HepG2 (cell line): Measurements from ENCODE around the gene TIMM23. TPM values are rescaled to one million over a fixed set of nuclear protein-coding genes. Genes with fewer than 3 reads are reported as not detected.
A peak's percentile ranks its signal among the peaks of the same experiment; 100 is the strongest.

Experiments used
- CBFB ChIP-seq: sonication (generic); formaldehyde crosslinking; IDR thresholded peaks from 2 replicates; pipeline ENCODE4 v1.4.0; 2020; ENCODE audit warnings: missing genetic modification reagents
- MIER3 ChIP-seq: IDR thresholded peaks from 2 replicates; pipeline ENCODE4 v1.6.1; 2016; ENCODE audit warnings: missing compliant biosample characterization, borderline replicate concordance
- NKX3-1 ChIP-seq: sonication (generic); formaldehyde crosslinking; IDR thresholded peaks from 2 replicates; pipeline ENCODE4 v1.5.0; 2020; ENCODE audit warnings: missing genetic modification reagents
- NR2C2 ChIP-seq: sonication (generic); formaldehyde crosslinking; IDR thresholded peaks from 2 replicates; pipeline ENCODE4 v1.4.0; 2020; ENCODE audit warnings: missing genetic modification reagents, mild to moderate bottlenecking, moderate library complexity, borderline replicate concordance
- SOX6 ChIP-seq, 2 experiments: fragments of 450-650 bp in 1 of 2; sonication (generic) in 1 of 2; formaldehyde crosslinking in 1 of 2; IDR thresholded peaks; 2 replicates each; pipeline versions ENCODE4 v1.4.0 to v1.6.1; 2017 to 2020; ENCODE audit warnings: antibody characterized with exemption in 1 of 2, mild to moderate bottlenecking in 1 of 2, missing genetic modification reagents in 1 of 2
- TSC22D2 ChIP-seq: sonication (generic); formaldehyde crosslinking; IDR thresholded peaks from 2 replicates; pipeline ENCODE4 v1.5.1; 2020; ENCODE audit warnings: missing genetic modification reagents, mild to moderate bottlenecking, borderline replicate concordance
- ZNF629 ChIP-seq: sonication (generic); formaldehyde crosslinking; conservative IDR thresholded peaks from 2 replicates; pipeline ENCODE4 v1.5.0; 2020; ENCODE audit warnings: missing genetic modification reagents
- polyA plus RNA-seq, 8 experiments: library from polyadenylated mRNA; depleted of rRNA in 3 of 8; stranded (reverse) in 7 of 8; unstranded in 1 of 8; fragments of >200 nt; fragmentation: Illumina TruSeq in 4 of 8; extraction: Trizol in 4 of 8; gene quantifications; 2 replicates each; pipeline versions ENCODE4 v1.2.1 to v1.2.3, GENCODE V29; 2011 to 2016; ENCODE audit warnings: low read depth in 4 of 8, missing spikeins in 1 of 8, mixed read lengths in 1 of 8; ENCODE audit not compliant: insufficient read depth in 1 of 8
- total RNA-seq, 5 experiments: library from RNA; depleted of rRNA; stranded (reverse); fragments of >200 nt; fragmentation: Illumina TruSeq; extraction: Trizol; gene quantifications; 2 replicates each; pipeline ENCODE4 v1.2.3, GENCODE V29; 2016; ENCODE audit warnings: low read depth in 1 of 5
- TF ChIP-seq, protein P1 (sequence below): sonication (generic); formaldehyde crosslinking; IDR thresholded peaks from one replicate; pipeline ENCODE4 v1.5.1; 2020; ENCODE audit warnings: mild to moderate bottlenecking, missing genetic modification reagents; ENCODE audit errors: not compliant biosample characterization
- TF ChIP-seq, protein P2 (sequence below): sonication (generic); formaldehyde crosslinking; IDR thresholded peaks from 2 replicates; pipeline ENCODE4 v1.4.0; 2020; ENCODE audit warnings: missing genetic modification reagents
- TF ChIP-seq, protein P3 (sequence below): sonication (generic); formaldehyde crosslinking; IDR thresholded peaks from 2 replicates; pipeline ENCODE4 v1.5.0; 2020; ENCODE audit warnings: mild to moderate bottlenecking, missing genetic modification reagents
- TF ChIP-seq, protein P4 (sequence below): sonication (generic); formaldehyde crosslinking; conservative IDR thresholded peaks from 2 replicates; pipeline ENCODE4 v1.4.0; 2020; ENCODE audit warnings: missing genetic modification reagents
- TF ChIP-seq, protein P5 (sequence below): IDR thresholded peaks from 2 replicates; pipeline ENCODE4 v1.6.1; 2018; ENCODE audit warnings: missing genetic modification reagents

Gene TIMM23
- total and polyA plus RNA-seq, 2 of the 13 experiments (the other 11 are each of a cell fraction or from before 2014, with no cell fraction given), result 80.2 to 98.6 TPM

DNA sequence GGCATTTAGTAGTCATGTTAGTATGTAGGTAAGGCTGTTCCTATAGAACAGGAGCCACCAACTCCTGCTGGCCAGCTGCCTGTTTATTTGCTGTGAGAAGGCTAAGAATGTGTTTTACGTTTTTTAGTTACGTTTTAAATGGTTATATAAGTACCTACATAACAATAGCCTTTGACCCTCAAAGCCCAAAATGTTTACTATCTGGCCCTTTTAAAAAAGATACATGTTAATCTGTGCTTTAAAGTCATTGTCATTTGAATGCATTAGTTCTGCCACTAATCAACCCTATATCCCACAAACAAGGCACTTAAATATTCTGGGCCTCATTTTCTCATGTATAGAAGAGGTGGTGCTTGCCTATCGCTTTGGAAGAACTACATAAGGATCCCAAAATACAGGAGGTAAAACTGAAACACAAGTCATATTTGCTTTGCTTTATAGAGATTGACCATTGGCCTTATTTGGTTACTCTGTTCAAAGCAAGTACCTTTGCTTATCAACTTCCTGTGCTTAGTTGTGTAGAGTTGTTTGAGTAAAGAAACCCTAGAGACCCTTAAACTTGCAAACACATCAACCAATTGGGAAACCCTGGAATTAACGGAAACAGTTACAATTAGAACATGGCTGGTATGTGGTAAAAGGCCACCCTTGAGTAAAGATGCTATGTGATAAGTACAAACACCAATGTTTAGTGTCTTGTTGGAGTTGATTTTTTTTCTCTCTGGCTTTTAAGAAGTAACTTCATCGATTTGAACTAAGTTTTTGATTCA lies 25.9 kb downstream of the TIMM23 start (continued):
- TF ChIP-seq, protein P1, sequence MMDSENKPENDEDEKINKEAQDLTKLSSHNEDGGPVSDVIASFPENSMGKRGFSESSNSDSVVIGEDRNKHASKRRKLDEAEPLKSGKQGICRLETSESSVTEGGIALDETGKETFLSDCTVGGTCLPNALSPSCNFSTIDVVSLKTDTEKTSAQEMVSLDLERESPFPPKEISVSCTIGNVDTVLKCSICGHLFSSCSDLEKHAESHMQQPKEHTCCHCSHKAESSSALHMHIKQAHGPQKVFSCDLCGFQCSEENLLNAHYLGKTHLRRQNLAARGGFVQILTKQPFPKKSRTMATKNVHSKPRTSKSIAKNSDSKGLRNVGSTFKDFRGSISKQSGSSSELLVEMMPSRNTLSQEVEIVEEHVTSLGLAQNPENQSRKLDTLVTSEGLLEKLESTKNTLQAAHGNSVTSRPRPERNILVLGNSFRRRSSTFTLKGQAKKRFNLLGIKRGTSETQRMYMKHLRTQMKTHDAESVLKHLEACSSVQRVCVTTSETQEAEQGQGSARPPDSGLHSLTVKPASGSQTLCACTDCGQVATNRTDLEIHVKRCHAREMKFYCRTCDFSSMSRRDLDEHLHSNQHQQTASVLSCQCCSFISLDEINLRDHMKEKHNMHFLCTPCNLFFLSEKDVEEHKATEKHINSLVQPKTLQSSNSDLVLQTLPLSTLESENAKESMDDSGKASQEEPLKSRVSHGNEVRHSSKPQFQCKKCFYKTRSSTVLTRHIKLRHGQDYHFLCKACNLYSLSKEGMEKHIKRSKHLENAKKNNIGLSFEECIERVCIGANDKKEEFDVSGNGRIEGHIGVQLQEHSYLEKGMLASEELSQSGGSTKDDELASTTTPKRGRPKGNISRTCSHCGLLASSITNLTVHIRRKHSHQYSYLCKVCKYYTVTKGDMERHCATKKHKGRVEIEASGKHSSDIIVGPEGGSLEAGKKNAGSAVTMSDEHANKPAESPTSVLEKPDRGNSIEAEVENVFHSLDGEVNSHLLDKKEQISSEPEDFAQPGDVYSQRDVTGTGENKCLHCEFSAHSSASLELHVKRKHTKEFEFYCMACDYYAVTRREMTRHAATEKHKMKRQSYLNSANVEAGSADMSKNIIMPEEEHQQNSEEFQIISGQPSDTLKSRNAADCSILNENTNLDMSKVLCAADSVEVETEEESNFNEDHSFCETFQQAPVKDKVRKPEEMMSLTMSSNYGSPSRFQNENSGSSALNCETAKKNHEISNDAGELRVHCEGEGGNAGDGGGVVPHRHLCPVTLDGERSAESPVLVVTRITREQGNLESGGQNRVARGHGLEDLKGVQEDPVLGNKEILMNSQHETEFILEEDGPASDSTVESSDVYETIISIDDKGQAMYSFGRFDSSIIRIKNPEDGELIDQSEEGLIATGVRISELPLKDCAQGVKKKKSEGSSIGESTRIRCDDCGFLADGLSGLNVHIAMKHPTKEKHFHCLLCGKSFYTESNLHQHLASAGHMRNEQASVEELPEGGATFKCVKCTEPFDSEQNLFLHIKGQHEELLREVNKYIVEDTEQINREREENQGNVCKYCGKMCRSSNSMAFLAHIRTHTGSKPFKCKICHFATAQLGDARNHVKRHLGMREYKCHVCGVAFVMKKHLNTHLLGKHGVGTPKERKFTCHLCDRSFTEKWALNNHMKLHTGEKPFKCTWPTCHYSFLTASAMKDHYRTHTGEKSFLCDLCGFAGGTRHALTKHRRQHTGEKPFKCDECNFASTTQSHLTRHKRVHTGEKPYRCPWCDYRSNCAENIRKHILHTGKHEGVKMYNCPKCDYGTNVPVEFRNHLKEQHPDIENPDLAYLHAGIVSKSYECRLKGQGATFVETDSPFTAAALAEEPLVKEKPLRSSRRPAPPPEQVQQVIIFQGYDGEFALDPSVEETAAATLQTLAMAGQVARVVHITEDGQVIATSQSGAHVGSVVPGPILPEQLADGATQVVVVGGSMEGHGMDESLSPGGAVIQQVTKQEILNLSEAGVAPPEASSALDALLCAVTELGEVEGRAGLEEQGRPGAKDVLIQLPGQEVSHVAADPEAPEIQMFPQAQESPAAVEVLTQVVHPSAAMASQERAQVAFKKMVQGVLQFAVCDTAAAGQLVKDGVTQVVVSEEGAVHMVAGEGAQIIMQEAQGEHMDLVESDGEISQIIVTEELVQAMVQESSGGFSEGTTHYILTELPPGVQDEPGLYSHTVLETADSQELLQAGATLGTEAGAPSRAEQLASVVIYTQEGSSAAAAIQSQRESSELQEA (CRISPR knock-in tag), result no peak
- TF ChIP-seq ZNF629 (CRISPR knock-in tag) (peak; percentile 71), CBFB (no peak), SOX6 (IDR thresholded peaks at IDR 0.05) (no peak), SOX6 (CRISPR knock-in tag; IDR thresholded peaks at IDR 0.05) (peak; percentile 96), NR2C2 (CRISPR knock-in tag) (peak; percentile 71), NKX3-1 (peak; percentile 92), TSC22D2 (CRISPR knock-in tag) (peak; percentile 11; the same call in 1 of the 2 replicates), MIER3 (CRISPR knock-in tag) (peak; percentile 62; the same call in 1 of the 2 replicates)
- TF ChIP-seq, protein P2, sequence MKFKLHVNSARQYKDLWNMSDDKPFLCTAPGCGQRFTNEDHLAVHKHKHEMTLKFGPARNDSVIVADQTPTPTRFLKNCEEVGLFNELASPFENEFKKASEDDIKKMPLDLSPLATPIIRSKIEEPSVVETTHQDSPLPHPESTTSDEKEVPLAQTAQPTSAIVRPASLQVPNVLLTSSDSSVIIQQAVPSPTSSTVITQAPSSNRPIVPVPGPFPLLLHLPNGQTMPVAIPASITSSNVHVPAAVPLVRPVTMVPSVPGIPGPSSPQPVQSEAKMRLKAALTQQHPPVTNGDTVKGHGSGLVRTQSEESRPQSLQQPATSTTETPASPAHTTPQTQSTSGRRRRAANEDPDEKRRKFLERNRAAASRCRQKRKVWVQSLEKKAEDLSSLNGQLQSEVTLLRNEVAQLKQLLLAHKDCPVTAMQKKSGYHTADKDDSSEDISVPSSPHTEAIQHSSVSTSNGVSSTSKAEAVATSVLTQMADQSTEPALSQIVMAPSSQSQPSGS (CRISPR knock-in tag), result peak; percentile 86
- TF ChIP-seq, protein P3, sequence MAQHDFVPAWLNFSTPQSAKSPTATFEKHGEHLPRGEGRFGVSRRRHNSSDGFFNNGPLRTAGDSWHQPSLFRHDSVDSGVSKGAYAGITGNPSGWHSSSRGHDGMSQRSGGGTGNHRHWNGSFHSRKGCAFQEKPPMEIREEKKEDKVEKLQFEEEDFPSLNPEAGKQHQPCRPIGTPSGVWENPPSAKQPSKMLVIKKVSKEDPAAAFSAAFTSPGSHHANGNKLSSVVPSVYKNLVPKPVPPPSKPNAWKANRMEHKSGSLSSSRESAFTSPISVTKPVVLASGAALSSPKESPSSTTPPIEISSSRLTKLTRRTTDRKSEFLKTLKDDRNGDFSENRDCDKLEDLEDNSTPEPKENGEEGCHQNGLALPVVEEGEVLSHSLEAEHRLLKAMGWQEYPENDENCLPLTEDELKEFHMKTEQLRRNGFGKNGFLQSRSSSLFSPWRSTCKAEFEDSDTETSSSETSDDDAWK, result no peak
- TF ChIP-seq, protein P4, sequence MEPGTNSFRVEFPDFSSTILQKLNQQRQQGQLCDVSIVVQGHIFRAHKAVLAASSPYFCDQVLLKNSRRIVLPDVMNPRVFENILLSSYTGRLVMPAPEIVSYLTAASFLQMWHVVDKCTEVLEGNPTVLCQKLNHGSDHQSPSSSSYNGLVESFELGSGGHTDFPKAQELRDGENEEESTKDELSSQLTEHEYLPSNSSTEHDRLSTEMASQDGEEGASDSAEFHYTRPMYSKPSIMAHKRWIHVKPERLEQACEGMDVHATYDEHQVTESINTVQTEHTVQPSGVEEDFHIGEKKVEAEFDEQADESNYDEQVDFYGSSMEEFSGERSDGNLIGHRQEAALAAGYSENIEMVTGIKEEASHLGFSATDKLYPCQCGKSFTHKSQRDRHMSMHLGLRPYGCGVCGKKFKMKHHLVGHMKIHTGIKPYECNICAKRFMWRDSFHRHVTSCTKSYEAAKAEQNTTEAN, result peak; percentile 37; the same call in 1 of the 2 replicates
- TF ChIP-seq, protein P5, sequence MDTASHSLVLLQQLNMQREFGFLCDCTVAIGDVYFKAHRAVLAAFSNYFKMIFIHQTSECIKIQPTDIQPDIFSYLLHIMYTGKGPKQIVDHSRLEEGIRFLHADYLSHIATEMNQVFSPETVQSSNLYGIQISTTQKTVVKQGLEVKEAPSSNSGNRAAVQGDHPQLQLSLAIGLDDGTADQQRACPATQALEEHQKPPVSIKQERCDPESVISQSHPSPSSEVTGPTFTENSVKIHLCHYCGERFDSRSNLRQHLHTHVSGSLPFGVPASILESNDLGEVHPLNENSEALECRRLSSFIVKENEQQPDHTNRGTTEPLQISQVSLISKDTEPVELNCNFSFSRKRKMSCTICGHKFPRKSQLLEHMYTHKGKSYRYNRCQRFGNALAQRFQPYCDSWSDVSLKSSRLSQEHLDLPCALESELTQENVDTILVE, result peak; percentile 54; the same call in 1 of the 2 replicates
